ENCODE data around the gene GATA2. TPM values are rescaled to one million over a fixed set of nuclear protein-coding genes. Genes with fewer than 3 reads are reported as not detected.

The GATA2 gene
- polyA plus RNA-seq, 4 donors, result 0.67 to 15.2 (median 1.1) TPM

DNA sequence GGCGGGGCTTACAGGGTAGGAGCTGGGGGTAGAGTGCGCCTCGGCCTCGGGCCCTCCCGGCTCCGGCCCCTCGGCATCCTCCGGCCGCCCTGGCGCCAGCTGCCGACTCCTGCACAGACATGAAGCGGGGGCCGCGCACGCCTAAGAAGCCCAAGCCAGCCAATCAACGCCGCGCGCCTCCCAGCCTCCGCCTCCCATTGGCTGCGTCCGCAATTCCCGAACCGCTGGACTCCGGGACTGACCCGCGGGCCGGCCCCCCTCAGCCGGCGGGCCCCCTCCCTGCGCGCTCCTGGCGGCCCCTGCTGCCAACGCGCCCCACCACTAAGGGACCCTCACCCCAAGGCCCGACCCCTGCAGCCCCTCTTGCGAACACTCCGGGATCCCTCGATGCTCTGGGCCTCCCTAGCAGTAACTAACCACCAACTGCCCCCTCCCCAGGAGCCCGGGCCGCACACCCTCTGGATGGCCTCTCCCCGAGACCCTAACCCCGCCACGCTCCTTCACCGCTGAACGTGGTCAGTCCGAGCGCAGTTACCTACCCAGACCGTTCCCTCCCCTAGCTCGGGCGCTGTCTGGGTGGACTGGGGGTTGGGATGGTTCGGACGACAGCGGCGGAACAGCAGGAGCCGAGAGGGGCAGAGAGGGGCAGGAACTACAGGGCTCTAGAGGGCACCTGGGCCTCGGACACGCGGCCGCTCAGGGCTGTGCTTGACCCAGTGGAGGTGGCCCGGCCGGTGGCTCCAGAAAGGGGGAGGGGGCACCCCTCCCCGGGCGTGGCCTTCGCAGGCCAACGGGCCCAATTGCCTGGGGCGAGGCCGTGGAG is 5.0 kb downstream of the GATA2 start:
- Histone ChIP-seq H3K36me3 (ENCODE audit: control insufficient read depth in 3 of 3, insufficient read depth in 2 of 3, low read depth in 1 of 3, low read length in 3 of 3) (peaks cover 0 to 3% (median 0%) of the 10 kb centered on the region in 3 donors), H3K27ac (ENCODE audit: low read depth in 1 of 3, low read length in 2 of 3) (peak overlapping the region in 1 of 3 donors; percentile 59), H3K4me1 (ENCODE audit: control insufficient read depth in 3 of 3, insufficient read depth in 2 of 3, low read depth in 1 of 3, low read length in 2 of 3) (peaks cover 0 to 36% (median 12%) of the 10 kb centered on the region in 3 donors), H3K9me3 (ENCODE audit: control insufficient read depth in 2 of 2, insufficient read depth in 1 of 2, low read depth in 1 of 2, low read length in 1 of 2) (no peaks in the 10 kb centered on the region), H3K4me3 (ENCODE audit: low read depth in 1 of 3, low read length in 3 of 3) (peak overlapping the region; percentile 35 to 44 (median 41)), H3K27me3 (ENCODE audit: control insufficient read depth in 3 of 3, insufficient read depth in 3 of 3, low read length in 3 of 3) (peaks cover 34 to 99% (median 68%) of the 10 kb centered on the region in 3 donors)
- FAIRE-seq (no peak), DNase-seq (peak; percentile 31 to 73)
- WGBS, 3 donors, result 1 to 3% (median 1%) methylated on average over 49 to 68 of the region's 68 CpGs

DNA sequence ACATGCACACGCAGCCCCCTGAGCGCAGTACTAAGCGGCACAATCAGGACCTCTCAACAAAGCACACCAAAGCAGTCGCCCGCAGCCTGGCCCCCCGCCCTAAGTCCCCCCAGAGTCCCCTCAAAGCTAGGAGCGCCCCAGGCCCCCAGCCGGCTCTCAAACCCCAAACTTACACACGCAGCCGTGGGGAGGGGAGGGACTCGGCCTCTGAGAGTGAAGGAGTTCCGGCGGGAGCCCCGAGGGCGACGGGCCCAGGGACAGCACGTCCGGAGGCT is 5.5 kb downstream of the GATA2 start:
- H3K9me3 ChIP-seq (ENCODE audit: control insufficient read depth in 2 of 2, insufficient read depth in 1 of 2, low read depth in 1 of 2, low read length in 1 of 2), result no peaks in the 10 kb centered on the region
- FAIRE-seq (no peak), DNase-seq (no peak)
- H3K27ac ChIP-seq (ENCODE audit: low read depth in 1 of 3, low read length in 2 of 3), result peak overlapping the region in 1 of 3 donors; percentile 44
- peak overlapping the region; percentile 35 to 44 (median 41) for H3K4me3 ChIP-seq (ENCODE audit: low read depth in 1 of 3, low read length in 3 of 3)
- peaks cover 0 to 3% (median 0%) of the 10 kb centered on the region in 3 donors for H3K36me3 ChIP-seq (ENCODE audit: control insufficient read depth in 3 of 3, insufficient read depth in 2 of 3, low read depth in 1 of 3, low read length in 3 of 3)
- H3K27me3 ChIP-seq (ENCODE audit: control insufficient read depth in 3 of 3, insufficient read depth in 3 of 3, low read length in 3 of 3), result peaks cover 29 to 99% (median 72%) of the 10 kb centered on the region in 3 donors
- H3K4me1 ChIP-seq (ENCODE audit: control insufficient read depth in 3 of 3, insufficient read depth in 2 of 3, low read depth in 1 of 3, low read length in 2 of 3), result peaks cover 0 to 36% (median 12%) of the 10 kb centered on the region in 3 donors
- 1 to 3% (median 2%) methylated on average over 15 to 18 of the region's 18 CpGs for WGBS, 3 donors

DNA sequence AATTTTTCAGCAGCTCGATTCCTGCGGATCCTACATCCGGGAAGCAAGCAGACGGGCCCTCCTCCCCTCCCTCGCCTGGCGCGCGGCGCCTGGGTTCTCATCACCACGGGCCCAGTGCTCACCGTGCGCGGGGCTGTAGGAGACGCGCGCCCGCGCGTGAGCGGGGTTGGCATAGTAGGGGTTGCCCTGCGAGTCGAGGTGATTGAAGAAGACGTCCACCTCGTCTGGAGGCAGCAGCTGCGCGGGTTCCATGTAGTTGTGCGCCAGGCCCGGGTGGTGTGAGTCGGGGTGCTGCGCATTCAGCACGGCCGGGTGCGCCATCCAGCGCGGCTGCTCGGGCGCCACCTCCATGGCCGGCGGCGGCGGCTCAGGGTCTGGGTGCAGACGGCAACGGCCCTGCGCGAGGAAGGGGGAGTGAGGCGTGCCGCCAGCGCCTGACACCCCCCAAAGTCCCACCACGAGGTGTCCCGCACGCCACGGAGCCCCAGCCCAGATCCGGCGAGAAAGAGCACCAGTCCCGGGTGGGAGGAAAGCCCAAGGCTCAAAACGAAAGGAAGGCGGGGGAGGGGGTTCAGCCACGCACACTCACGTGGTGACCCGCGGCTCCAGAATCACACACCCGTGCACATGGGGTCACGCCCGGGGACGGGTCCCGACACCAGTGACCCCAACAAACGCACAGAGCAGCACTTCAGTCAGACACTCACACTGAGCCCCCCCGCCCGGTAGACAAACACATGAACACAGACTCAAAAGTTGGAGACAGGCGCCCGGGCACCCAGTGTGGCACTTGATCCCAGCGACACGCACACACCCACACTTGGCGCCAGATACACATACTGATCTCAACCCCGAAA is 6.1 kb downstream of the GATA2 start:
- Histone ChIP-seq H3K27me3 (ENCODE audit: control insufficient read depth in 3 of 3, insufficient read depth in 3 of 3, low read length in 3 of 3) (peaks cover 29 to 99% (median 71%) of the 10 kb centered on the region in 3 donors), H3K4me1 (ENCODE audit: control insufficient read depth in 3 of 3, insufficient read depth in 2 of 3, low read depth in 1 of 3, low read length in 2 of 3) (peaks cover 0 to 36% (median 12%) of the 10 kb centered on the region in 3 donors), H3K36me3 (ENCODE audit: control insufficient read depth in 3 of 3, insufficient read depth in 2 of 3, low read depth in 1 of 3, low read length in 3 of 3) (peaks cover 0 to 3% (median 0%) of the 10 kb centered on the region in 3 donors), H3K9me3 (ENCODE audit: control insufficient read depth in 2 of 2, insufficient read depth in 1 of 2, low read depth in 1 of 2, low read length in 1 of 2) (no peaks in the 10 kb centered on the region), H3K4me3 (ENCODE audit: low read depth in 1 of 3, low read length in 3 of 3) (peak overlapping the region; percentile 35 to 44 (median 41)), H3K27ac (ENCODE audit: low read depth in 1 of 3, low read length in 2 of 3) (peak overlapping the region in 1 of 3 donors; percentile 44)
- WGBS, 3 donors, result 0 to 1% (median 1%) methylated on average over 67 to 75 of the region's 75 CpGs
- FAIRE-seq, result no peak
- peak in 1 of 2 donors; percentile 56 for DNase-seq

DNA sequence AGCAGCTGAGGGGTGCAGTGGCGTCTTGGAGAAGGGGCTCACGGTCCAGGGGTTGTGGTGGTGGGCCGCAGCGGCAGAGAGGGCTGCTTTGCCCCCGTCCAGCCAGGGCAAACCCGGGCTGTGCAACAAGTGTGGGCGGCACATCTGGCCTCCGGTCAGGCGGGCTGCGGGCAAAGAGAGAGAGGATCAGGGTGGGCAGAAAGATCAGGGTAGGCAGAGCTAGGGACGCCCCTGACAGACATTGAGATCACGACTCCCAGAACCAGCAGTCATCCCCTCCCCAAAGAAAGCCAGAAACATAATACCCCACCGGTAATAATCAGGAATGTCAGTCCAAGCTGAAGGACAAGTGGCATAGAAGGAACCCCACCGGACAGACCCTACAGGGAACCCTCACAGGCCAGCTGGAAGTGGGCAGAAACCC is 6.8 kb downstream of the GATA2 start:
- H3K27me3 ChIP-seq (ENCODE audit: control insufficient read depth in 3 of 3, insufficient read depth in 3 of 3, low read length in 3 of 3), result peaks cover 29 to 99% (median 64%) of the 10 kb centered on the region in 3 donors

DNA sequence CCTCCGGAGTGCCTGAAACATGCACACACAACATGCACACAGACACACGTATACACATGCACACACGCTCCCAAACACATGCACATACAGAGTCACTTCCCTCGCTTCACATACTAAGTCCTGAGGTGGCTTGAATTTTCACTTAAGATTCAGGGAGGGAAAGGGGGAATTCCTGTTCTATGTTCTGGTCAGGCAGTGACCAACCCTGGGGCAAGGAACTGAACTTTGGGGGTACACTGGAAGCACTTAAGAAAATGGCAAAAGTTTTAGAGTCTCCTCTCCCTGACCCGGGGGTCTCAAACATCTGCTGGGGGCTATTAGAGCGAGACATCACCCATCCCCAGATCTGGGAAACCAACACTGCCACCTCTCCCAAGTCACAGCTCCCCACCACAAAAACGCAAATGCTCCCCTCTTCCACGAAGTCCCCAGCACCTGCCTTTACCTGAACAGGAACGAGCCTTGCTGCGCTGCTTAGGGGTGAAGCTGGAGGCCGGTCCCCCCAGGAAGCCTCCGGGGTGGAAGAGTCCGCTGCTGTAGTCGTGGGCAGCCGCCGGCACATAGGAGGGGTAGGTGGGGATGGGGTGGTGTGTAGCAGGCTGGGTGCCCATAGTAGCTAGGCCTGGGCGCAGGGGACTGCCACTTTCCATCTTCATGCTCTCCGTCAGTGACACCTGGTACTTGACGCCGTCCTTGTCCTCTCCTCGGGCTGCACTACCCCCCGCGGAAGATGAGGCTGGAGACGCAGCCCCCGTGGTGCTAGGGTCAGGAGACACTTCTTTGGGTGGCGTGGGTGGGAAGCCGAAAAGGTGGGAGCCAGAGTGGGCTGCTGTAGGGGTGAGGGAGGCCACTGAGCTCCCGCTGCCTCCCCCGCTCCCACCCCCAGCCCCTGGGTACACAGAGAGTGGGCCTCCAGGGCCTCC is 7.5 kb downstream of the GATA2 start:
- DNase-seq, result no peak
- 16 to 29% (median 25%) methylated on average over 28 to 29 of the region's 29 CpGs for WGBS, 3 donors
- no peak overlapping the region for H3K27ac ChIP-seq (ENCODE audit: low read depth in 1 of 3, low read length in 2 of 3)
- FAIRE-seq, result no peak
- no peak overlapping the region for H3K4me3 ChIP-seq (ENCODE audit: low read depth in 1 of 3, low read length in 3 of 3)
- no peaks in the 10 kb centered on the region for H3K9me3 ChIP-seq (ENCODE audit: control insufficient read depth in 2 of 2, insufficient read depth in 1 of 2, low read depth in 1 of 2, low read length in 1 of 2)
- H3K27me3 ChIP-seq (ENCODE audit: control insufficient read depth in 3 of 3, insufficient read depth in 3 of 3, low read length in 3 of 3), result peaks cover 29 to 99% (median 68%) of the 10 kb centered on the region in 3 donors
- H3K4me1 ChIP-seq (ENCODE audit: control insufficient read depth in 3 of 3, insufficient read depth in 2 of 3, low read depth in 1 of 3, low read length in 2 of 3), result peaks cover 0 to 36% (median 12%) of the 10 kb centered on the region in 3 donors
- H3K36me3 ChIP-seq (ENCODE audit: control insufficient read depth in 3 of 3, insufficient read depth in 2 of 3, low read depth in 1 of 3, low read length in 3 of 3), result peaks cover 0 to 3% (median 0%) of the 10 kb centered on the region in 3 donors

More for the DNA sequence above, 6.8 kb downstream of the GATA2 start:
- WGBS, 3 donors, result 7 to 20% (median 13%) methylated on average over 11 to 14 of the region's 14 CpGs
- Histone ChIP-seq H3K4me1 (ENCODE audit: control insufficient read depth in 3 of 3, insufficient read depth in 2 of 3, low read depth in 1 of 3, low read length in 2 of 3) (peaks cover 0 to 36% (median 12%) of the 10 kb centered on the region in 3 donors), H3K9me3 (ENCODE audit: control insufficient read depth in 2 of 2, insufficient read depth in 1 of 2, low read depth in 1 of 2, low read length in 1 of 2) (no peaks in the 10 kb centered on the region), H3K4me3 (ENCODE audit: low read depth in 1 of 3, low read length in 3 of 3) (no peak overlapping the region), H3K27ac (ENCODE audit: low read depth in 1 of 3, low read length in 2 of 3) (no peak overlapping the region), H3K36me3 (ENCODE audit: control insufficient read depth in 3 of 3, insufficient read depth in 2 of 3, low read depth in 1 of 3, low read length in 3 of 3) (peaks cover 0 to 3% (median 0%) of the 10 kb centered on the region in 3 donors)
- FAIRE-seq, result no peak
- no peak for DNase-seq

DNA sequence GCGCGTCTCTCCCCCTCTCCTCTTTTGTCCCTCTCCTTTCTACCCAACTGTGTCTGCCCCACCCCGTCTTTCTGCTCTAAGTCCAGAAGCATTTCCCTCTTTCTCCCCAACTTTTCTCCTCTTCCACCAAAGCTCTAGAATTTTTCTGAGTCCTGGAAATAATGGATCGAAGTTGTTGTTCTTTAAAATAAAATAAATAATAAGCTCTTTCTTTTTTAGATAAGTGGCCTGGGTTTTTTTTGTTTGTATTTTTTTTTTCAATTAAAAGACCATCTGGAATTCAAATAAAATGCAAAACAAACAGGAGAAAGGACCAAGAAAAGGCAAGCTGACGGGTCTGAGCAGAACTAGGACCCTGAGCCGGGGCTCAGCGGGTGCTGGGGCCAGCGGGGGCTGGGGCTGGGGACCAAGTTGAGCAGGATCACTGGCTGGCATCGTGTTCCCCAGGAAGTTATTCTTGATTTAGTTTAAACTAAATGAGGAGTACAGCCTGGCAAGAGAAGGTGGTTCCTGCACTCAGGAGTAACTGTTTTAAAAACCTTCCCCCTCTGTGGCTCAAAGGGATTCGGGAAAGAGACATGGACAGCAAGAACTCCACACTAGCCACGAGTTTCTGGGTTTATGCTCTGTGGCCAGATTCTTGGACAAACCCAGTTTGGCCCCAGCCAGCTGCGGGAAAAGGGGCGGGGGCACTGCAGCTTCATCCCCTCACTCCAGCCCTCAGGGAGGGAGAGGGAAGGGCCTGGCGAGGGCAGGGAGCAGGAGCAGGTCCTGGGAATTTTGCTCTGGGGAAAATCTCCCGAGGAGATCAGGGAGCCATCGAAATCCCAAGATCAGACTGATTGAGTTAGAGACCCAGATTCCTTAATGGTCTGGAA is 8.4 kb downstream of the GATA2 start:
- Histone ChIP-seq H3K36me3 (ENCODE audit: control insufficient read depth in 3 of 3, insufficient read depth in 2 of 3, low read depth in 1 of 3, low read length in 3 of 3) (peaks cover 0 to 3% (median 0%) of the 10 kb centered on the region in 3 donors), H3K4me1 (ENCODE audit: control insufficient read depth in 3 of 3, insufficient read depth in 2 of 3, low read depth in 1 of 3, low read length in 2 of 3) (peaks cover 0 to 29% (median 10%) of the 10 kb centered on the region in 3 donors), H3K27ac (ENCODE audit: low read depth in 1 of 3, low read length in 2 of 3) (no peak overlapping the region), H3K4me3 (ENCODE audit: low read depth in 1 of 3, low read length in 3 of 3) (no peak overlapping the region), H3K27me3 (ENCODE audit: control insufficient read depth in 3 of 3, insufficient read depth in 3 of 3, low read length in 3 of 3) (peaks cover 29 to 99% (median 63%) of the 10 kb centered on the region in 3 donors), H3K9me3 (ENCODE audit: control insufficient read depth in 2 of 2, insufficient read depth in 1 of 2, low read depth in 1 of 2, low read length in 1 of 2) (no peaks in the 10 kb centered on the region)
- DNase-seq, result peak in 1 of 2 donors; percentile 9
- no peak for FAIRE-seq
- WGBS, 3 donors, result 13 to 20% (median 18%) methylated on average over 14 to 16 of the region's 16 CpGs
